ENCODE results near the gene NOL8.

NOL8 gene

DNA sequence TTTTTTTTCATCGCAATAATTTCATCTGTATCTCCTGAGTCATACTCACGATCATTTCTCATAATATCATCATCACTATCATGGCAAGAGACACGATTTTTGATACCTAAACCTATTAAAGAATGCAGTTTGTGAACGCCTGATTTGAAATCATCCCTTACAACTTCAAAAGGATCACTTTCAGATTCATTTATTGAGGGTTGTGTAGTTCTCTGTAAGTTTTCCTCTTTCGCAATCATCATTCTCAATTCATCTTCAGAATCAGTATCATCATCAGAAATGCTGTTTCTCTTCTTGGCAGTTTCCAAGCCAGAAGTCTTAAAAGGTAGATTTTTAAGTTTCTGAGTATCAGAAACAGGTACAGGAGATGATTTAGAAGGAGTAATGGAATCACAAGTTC is 9.7 kb downstream of the NOL8 start:
- TF ChIP-seq, protein P1, sequence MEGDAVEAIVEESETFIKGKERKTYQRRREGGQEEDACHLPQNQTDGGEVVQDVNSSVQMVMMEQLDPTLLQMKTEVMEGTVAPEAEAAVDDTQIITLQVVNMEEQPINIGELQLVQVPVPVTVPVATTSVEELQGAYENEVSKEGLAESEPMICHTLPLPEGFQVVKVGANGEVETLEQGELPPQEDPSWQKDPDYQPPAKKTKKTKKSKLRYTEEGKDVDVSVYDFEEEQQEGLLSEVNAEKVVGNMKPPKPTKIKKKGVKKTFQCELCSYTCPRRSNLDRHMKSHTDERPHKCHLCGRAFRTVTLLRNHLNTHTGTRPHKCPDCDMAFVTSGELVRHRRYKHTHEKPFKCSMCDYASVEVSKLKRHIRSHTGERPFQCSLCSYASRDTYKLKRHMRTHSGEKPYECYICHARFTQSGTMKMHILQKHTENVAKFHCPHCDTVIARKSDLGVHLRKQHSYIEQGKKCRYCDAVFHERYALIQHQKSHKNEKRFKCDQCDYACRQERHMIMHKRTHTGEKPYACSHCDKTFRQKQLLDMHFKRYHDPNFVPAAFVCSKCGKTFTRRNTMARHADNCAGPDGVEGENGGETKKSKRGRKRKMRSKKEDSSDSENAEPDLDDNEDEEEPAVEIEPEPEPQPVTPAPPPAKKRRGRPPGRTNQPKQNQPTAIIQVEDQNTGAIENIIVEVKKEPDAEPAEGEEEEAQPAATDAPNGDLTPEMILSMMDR (IDR thresholded peaks at IDR 0.05; ENCODE audit: low read depth, low read length, missing control alignments) = no peak
- no peak for DNase-seq (ENCODE audit: low read depth)
- in situ Hi-C loops (cut with HindIII; ENCODE audit: low sequenced_read_pairs) = no loop called here

DNA sequence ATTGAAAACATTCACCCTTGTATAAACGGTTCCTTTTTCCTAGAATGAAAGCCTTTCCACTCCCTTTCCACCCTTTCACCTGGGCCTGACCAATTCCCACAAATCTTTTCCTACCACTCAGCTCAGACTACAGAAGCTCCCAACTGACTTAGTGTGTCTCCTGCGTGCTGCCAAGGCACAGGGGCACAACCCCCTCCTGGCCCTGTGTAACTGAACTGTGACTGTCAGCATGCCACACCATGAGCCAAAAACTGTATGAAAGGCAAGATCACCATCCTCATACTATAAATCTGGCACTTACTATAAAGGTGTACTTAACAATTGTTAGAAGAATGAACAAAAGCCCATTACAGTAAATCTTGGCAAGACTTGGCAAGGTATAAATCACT is 11.5 kb downstream of the NOL8 start:
- no peak for DNase-seq (ENCODE audit: low read depth)
- no peak overlapping the region for H3K4me3 ChIP-seq (ENCODE audit: low read depth, low read length)
- in situ Hi-C loops (cut with HindIII; ENCODE audit: low sequenced_read_pairs) = no loop called here
- TF ChIP-seq, protein P1 (IDR thresholded peaks at IDR 0.05; ENCODE audit: low read depth, low read length, missing control alignments) = no peak

More for the DNA sequence above, 9.7 kb downstream of the NOL8 start:
- no peak overlapping the region for H3K4me3 ChIP-seq (ENCODE audit: low read depth, low read length)

DNA sequence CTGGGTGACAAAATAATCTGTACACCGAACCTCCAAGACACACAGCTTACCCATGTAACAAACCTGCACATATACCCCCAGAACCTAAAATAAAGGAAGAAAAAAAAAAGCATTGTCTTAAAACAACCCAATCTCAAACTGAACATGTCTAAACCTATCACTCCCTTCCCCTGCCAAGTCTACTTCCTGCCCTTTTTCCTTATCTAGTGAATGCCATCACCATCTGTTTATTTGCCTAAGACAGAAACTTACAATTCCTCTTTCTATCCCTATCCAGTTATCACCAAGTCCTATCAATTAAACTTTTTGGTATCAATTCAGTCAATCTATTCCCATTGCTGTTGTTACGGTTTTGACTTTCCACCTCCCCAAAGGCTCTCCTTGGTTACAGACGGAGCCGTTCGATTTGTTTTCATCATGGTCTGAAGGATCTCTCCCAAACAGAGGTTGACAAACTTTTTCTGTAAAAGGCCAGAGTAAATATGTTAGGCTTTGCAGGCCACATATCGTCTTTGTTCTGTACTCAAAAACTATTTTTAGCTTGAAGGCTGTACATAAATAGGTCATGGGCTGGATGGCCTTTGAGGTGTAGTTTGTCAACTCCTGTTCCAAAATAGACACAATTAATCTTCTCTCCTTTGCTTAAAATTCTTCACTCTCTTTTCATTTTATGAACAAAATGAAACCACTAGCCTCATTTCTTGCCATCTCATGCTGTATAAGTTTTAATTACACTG is 12.1 kb downstream of the NOL8 start:
- in situ Hi-C loops (cut with HindIII; ENCODE audit: low sequenced_read_pairs) = no loop called here
- TF ChIP-seq, protein P1 (IDR thresholded peaks at IDR 0.05; ENCODE audit: low read depth, low read length, missing control alignments) = no peak
- H3K4me3 ChIP-seq (ENCODE audit: low read depth, low read length) = no peak overlapping the region
- DNase-seq (ENCODE audit: low read depth) = no peak

DNA sequence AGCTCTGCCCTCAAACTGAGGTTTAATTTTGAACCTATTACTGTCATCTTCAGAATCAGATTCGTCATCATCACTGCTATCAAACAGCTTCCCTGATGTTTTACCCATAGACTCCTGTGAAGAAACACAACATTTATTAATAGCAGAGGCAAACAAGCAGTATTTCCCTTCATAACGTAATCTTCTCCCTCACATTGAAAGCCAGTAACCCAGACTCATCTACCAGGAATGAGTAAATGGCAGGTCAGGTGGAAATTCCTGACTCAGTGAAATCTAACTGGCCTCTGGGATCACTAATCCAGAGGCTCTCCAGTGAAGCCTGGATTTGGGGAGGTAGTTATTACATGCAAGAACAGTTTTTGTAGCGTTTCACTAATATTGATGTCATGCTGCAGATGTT is 14.6 kb downstream of the NOL8 start:
- in situ Hi-C loops (cut with HindIII; ENCODE audit: low sequenced_read_pairs) = no loop called here
- DNase-seq (ENCODE audit: low read depth) = no peak
- TF ChIP-seq, protein P1 (IDR thresholded peaks at IDR 0.05; ENCODE audit: low read depth, low read length, missing control alignments) = no peak
- H3K4me3 ChIP-seq (ENCODE audit: low read depth, low read length) = no peak overlapping the region

DNA sequence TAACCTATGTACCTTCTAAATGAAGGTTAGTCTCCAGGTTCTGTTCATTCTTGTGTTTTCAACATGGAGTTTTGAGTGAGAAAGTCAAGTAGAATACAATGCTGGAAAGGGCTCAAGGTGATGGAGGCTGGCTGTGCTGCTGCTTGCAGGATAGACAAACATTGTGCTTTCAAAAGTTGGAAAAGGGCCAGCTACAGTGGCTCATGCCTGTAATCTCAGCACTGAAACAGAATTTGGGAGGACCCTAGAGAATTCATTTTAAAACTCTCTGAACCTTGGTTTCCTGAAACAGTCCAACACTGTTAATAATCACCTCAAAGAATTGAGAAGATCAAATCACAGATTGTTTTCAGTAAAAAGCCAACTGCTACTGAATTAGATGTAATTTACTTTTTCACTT is 16.3 kb downstream of the NOL8 start:
- TF ChIP-seq, protein P1 (IDR thresholded peaks at IDR 0.05; ENCODE audit: low read depth, low read length, missing control alignments) = no peak
- DNase-seq (ENCODE audit: low read depth) = no peak
- in situ Hi-C loops (cut with HindIII; ENCODE audit: low sequenced_read_pairs) = no loop called here

DNA sequence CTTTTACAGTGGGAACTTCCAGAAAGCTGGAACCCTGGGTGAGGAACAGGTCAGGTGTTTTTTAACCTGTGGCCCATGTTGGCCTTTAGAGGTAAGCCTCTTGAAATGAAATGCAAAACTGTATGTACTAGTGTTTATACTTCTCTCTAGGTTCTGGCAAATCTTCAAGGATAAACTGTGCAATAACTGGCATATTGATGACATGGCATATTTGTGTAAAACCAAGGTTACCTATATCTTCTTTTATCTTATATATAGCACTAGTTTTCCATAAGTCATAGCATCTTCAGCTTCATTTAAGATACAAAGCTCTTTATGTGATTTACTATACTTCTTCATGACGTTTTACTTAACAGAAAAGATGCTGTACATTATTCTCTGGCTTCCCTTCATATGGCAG is 24.2 kb downstream of the NOL8 start:
- H3K4me3 ChIP-seq (ENCODE audit: low read depth, low read length) = no peak overlapping the region
- DNase-seq (ENCODE audit: low read depth) = no peak
- TF ChIP-seq, protein P1 (IDR thresholded peaks at IDR 0.05; ENCODE audit: low read depth, low read length, missing control alignments) = no peak
- in situ Hi-C loops (cut with HindIII; ENCODE audit: low sequenced_read_pairs) = no loop called here

More for the DNA sequence above, 16.3 kb downstream of the NOL8 start:
- H3K4me3 ChIP-seq (ENCODE audit: low read depth, low read length) = no peak overlapping the region

Data from astrocyte of the cerebellum (primary cell).